ENCODE results near the gene GIPR.
"Not testable (repeated sequence)": the region's sequence is repeated elsewhere in the genome, so short reads cannot be mapped to it uniquely, and the experiment has no call there.

Gene GIPR

GRCh38 chr19:45717131-45717982 is 49.3 kb downstream of the GIPR start:
- no peak for TF ChIP-seq CTCF (conservative IDR thresholded peaks at IDR 0.05; ENCODE audit: control insufficient read depth, insufficient read depth, low read depth, low read length)
- DNase-seq (ENCODE audit: low read depth): peak; percentile 99
- H3K4me3 ChIP-seq (ENCODE audit: control insufficient read depth, low read depth, low read length): peak overlapping the region; percentile 69

GRCh38 chr19:45717983-45718650 is 50.1 kb downstream of the GIPR start:
- peak; percentile 31 for DNase-seq (ENCODE audit: low read depth)
- peak overlapping the region; percentile 44 for H3K4me3 ChIP-seq (ENCODE audit: control insufficient read depth, low read depth, low read length)
- no peak for TF ChIP-seq CTCF (conservative IDR thresholded peaks at IDR 0.05; ENCODE audit: control insufficient read depth, insufficient read depth, low read depth, low read length)

- H3K4me3 ChIP-seq (ENCODE audit: control insufficient read depth, low read depth, low read length): not testable (repeated sequence)
Measured at GRCh38 chr19:45720065-45720464, 52.0 kb downstream of the GIPR start.

GRCh38 chr19:45728683-45729082 is 60.7 kb downstream of the GIPR start:
- H3K4me3 ChIP-seq (ENCODE audit: control insufficient read depth, low read depth, low read length); DNase-seq (ENCODE audit: low read depth): not testable (repeated sequence)

More at GRCh38 chr19:45720065-45720464, 52.0 kb downstream of the GIPR start:
- not testable (repeated sequence) for DNase-seq (ENCODE audit: low read depth)

- H3K4me3 ChIP-seq (ENCODE audit: control insufficient read depth, low read depth, low read length): peak overlapping the region; percentile 95
- no peak for TF ChIP-seq CTCF (conservative IDR thresholded peaks at IDR 0.05; ENCODE audit: control insufficient read depth, insufficient read depth, low read depth, low read length)
- DNase-seq (ENCODE audit: low read depth): peak; percentile 11
Measured at GRCh38 chr19:45729800-45730290, 61.8 kb downstream of the GIPR start.

GRCh38 chr19:45730368-45731288 is 62.6 kb downstream of the GIPR start, which contains the start of gene FBXO46:
Gene FBXO46, minus strand, starts transcription at chr19:45730896. Its CDS starts 17,401 bp downstream, at chr19:45713495.
- no peak for TF ChIP-seq CTCF (conservative IDR thresholded peaks at IDR 0.05; ENCODE audit: control insufficient read depth, insufficient read depth, low read depth, low read length)
- DNase-seq (ENCODE audit: low read depth): peak; percentile 98
- peak within 1 kb of the TSS; percentile 95 for H3K4me3 ChIP-seq (ENCODE audit: control insufficient read depth, low read depth, low read length)

Measured in fibroblast of mammary gland (primary cell).